Measurements from ENCODE around the gene SUGCT.

GRCh38 chr7:40859965-40860543, 725.2 kb downstream of the SUGCT start:
- TF ChIP-seq CTCF (IDR thresholded peaks at IDR 0.05), result no peak
- no peak for TF ChIP-seq POLR2A (IDR thresholded peaks at IDR 0.05)
